ENCODE measurements around the gene CASKIN2. TPM values are rescaled to one million over a fixed set of nuclear protein-coding genes. Genes with fewer than 3 reads are reported as not detected.

Gene CASKIN2
- total and polyA plus RNA-seq, 2 of the 4 experiments (the other 2 are of a cell fraction), result 2.9 to 6.9 TPM

- Histone ChIP-seq H3K27me3 (ENCODE audit: control insufficient read depth, insufficient read depth, low read length) (no peaks in the 10 kb centered on the region), H3K27ac (ENCODE audit: insufficient read depth, low read length) (no peak overlapping the region), H2AK5ac (ENCODE audit: low read depth, low read length) (no peak overlapping the region; the same call in 1 of the 2 replicates), H3K4me2 (ENCODE audit: low read depth, low read length) (no peak overlapping the region), H2BK120ac (ENCODE audit: low read depth, low read length) (no peak overlapping the region), H3K4me3 (ENCODE audit: insufficient read depth, low read depth, low read length) (no peak overlapping the region), H2AK9ac (replicated peaks; ENCODE audit: low read depth, low read length, poor library complexity) (no peak overlapping the region), H4K20me1 (ENCODE audit: insufficient read depth, low read length) (peaks cover 38% of the 10 kb centered on the region), H2BK5ac (ENCODE audit: low read depth, low read length, poor library complexity, severe bottlenecking) (no peak overlapping the region), H3K4me1 (ENCODE audit: control insufficient read depth, insufficient read depth, low read length) (peaks cover 14% of the 10 kb centered on the region), H3K14ac (replicated peaks; ENCODE audit: low read depth, low read length) (no peak overlapping the region), H3K36me3 (ENCODE audit: control insufficient read depth, insufficient read depth, low read length) (peaks cover 12% of the 10 kb centered on the region), H4K8ac (ENCODE audit: low read depth in 2 of 2, low read length in 2 of 2) (no peak overlapping the region), H3K23ac (ENCODE audit: low read depth, low read length) (no peak overlapping the region), H4K5ac (ENCODE audit: low read depth, low read length) (no peak overlapping the region), H2AFZ (replicated peaks; ENCODE audit: low read length, poor library complexity) (no peak overlapping the region), H3K9ac (ENCODE audit: low read depth, low read length) (no peak overlapping the region), H3K56ac (ENCODE audit: extremely low read depth, insufficient read depth, low read length) (no peak overlapping the region), H3K18ac (ENCODE audit: low read depth, low read length) (no peak overlapping the region), H3K79me1 (ENCODE audit: low read depth in 1 of 2, low read length in 2 of 2) (peaks cover 34 to 76% of the 10 kb centered on the region in 2 experiments), H3K9me1 (ENCODE audit: insufficient read depth, low read length) (peaks cover 13% of the 10 kb centered on the region; the same call in 1 of the 2 replicates), H2BK20ac (ENCODE audit: low read depth, low read length) (no peak overlapping the region), H4K91ac (ENCODE audit: insufficient read depth, low read depth, low read length) (no peak overlapping the region), H3K4ac (ENCODE audit: low read depth, low read length) (no peak overlapping the region), H2BK15ac (ENCODE audit: low read depth, low read length) (no peak overlapping the region), H3K9me3 (ENCODE audit: control insufficient read depth, insufficient read depth, low read length) (no peaks in the 10 kb centered on the region)
- 95% methylated on average over 10 of the region's 17 CpGs; no CpG with 5 or more reads in 1 of the 2 experiments for WGBS, 2 experiments (ENCODE audit: extremely low coverage in 2 of 2, insufficient read length in 1 of 2)
- intact Hi-C loops (cut with micrococcal nuclease) (loop anchor here (10.0 kb wide), 1 partner anchor 239 kb away; the partner anchor contains the start of gene MIF4GD), in situ Hi-C loops (cut with MboI; ENCODE audit: low sequenced_read_pairs) (loop anchor here (5.0 kb wide), 1 partner anchor 86 kb away; no protein-coding TSS in a partner anchor), dilution Hi-C loops (cut with HindIII; ENCODE audit: low sequenced_read_pairs, unreplicated experiment) (no loop called here)
- DNase-seq, result no peak
- ChIA-PET POLR2A (ENCODE audit: unreplicated experiment) (no interaction called here), CTCF (no interaction called here)
- ATAC-seq (ENCODE audit: low read depth), result no peak
- BruUV-seq (replicated peaks), result no TSS peak
- TF ChIP-seq, protein P1, sequence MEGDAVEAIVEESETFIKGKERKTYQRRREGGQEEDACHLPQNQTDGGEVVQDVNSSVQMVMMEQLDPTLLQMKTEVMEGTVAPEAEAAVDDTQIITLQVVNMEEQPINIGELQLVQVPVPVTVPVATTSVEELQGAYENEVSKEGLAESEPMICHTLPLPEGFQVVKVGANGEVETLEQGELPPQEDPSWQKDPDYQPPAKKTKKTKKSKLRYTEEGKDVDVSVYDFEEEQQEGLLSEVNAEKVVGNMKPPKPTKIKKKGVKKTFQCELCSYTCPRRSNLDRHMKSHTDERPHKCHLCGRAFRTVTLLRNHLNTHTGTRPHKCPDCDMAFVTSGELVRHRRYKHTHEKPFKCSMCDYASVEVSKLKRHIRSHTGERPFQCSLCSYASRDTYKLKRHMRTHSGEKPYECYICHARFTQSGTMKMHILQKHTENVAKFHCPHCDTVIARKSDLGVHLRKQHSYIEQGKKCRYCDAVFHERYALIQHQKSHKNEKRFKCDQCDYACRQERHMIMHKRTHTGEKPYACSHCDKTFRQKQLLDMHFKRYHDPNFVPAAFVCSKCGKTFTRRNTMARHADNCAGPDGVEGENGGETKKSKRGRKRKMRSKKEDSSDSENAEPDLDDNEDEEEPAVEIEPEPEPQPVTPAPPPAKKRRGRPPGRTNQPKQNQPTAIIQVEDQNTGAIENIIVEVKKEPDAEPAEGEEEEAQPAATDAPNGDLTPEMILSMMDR (conservative IDR thresholded peaks at IDR 0.05; ENCODE audit: low read depth, low read length), result no peak
- TF ChIP-seq ELK1 (IDR thresholded peaks at IDR 0.05; ENCODE audit: borderline replicate concordance, low read depth, low read length), result no peak
- no peak for TF ChIP-seq RFX5 (IDR thresholded peaks at IDR 0.05; ENCODE audit: low read depth, low read length)
- no peak for TF ChIP-seq FOS (IDR thresholded peaks at IDR 0.05; ENCODE audit: low read depth, low read length)
- no peak for TF ChIP-seq RCOR1 (IDR thresholded peaks at IDR 0.05; ENCODE audit: insufficient replicate concordance, low read length)
- TF ChIP-seq POLR2A (IDR thresholded peaks at IDR 0.05; ENCODE audit: low read depth, low read length), result no peak
- no peak for TF ChIP-seq MAFK (IDR thresholded peaks at IDR 0.05; ENCODE audit: low read depth, low read length)
- TF ChIP-seq BHLHE40 (IDR thresholded peaks at IDR 0.05; ENCODE audit: low read depth, low read length), result no peak
- TF ChIP-seq MXI1 (IDR thresholded peaks at IDR 0.05; ENCODE audit: borderline replicate concordance, low read depth, low read length), result no peak
- TF ChIP-seq CHD1 (IDR thresholded peaks at IDR 0.05; ENCODE audit: low read depth, low read length), result no peak
- TF ChIP-seq USF2 (IDR thresholded peaks at IDR 0.05; ENCODE audit: low read depth, low read length), result no peak
- no peak for TF ChIP-seq SMC3 (IDR thresholded peaks at IDR 0.05; ENCODE audit: low read depth, low read length)
- TF ChIP-seq MAZ (IDR thresholded peaks at IDR 0.05; ENCODE audit: borderline replicate concordance, low read depth, low read length), result no peak
- TF ChIP-seq CEBPB (IDR thresholded peaks at IDR 0.05; ENCODE audit: low read depth, low read length), result no peak
- TF ChIP-seq RAD21 (IDR thresholded peaks at IDR 0.05; ENCODE audit: low read length), result no peak
- TF ChIP-seq NFE2L2 (IDR thresholded peaks at IDR 0.05; ENCODE audit: low read depth, low read length), result no peak
These were observed 1.7 kb downstream of the CASKIN2 start for GRCh38 chr17:75513641-75514000.

All from IMR-90 (cell line).